CD4-positive, alpha-beta T cell treated with Interleukin-4 for 1 hour (primary cell): ENCODE measurements around the gene ADGRG7.

Experiments
- DNase-seq, 2 donors: peaks; one replicate each; pipeline ENCODE4 v3.0.0-alpha.2; 2020 to 2022

The ADGRG7 gene

GRCh38 chr3:100602506-100603444 is 6.6 kb upstream of the ADGRG7 start:
- no peak for DNase-seq

- no peak for DNase-seq
Measured at GRCh38 chr3:100603469-100603868, 5.9 kb upstream of the ADGRG7 start.

GRCh38 chr3:100605358-100605757 is 4.0 kb upstream of the ADGRG7 start:
- DNase-seq: no peak

GRCh38 chr3:100606894-100607512 is 2.4 kb upstream of the ADGRG7 start:
- DNase-seq: no peak

GRCh38 chr3:100609963-100610362 is 562 bp downstream of the ADGRG7 start:
- no peak for DNase-seq

- DNase-seq: no peak
Measured at GRCh38 chr3:100611221-100611620, 1.8 kb downstream of the ADGRG7 start.

- DNase-seq: no peak
Measured at GRCh38 chr3:100613721-100614390, 4.5 kb downstream of the ADGRG7 start.

GRCh38 chr3:100614941-100615340 is 5.5 kb downstream of the ADGRG7 start:
- DNase-seq: no peak

GRCh38 chr3:100615684-100616083 is 6.3 kb downstream of the ADGRG7 start:
- no peak for DNase-seq

- no peak for DNase-seq
Measured at GRCh38 chr3:100621251-100621650, 11.8 kb downstream of the ADGRG7 start.

- DNase-seq: no peak
Measured at GRCh38 chr3:100627491-100627890, 18.1 kb downstream of the ADGRG7 start.

- DNase-seq: no peak
Measured at GRCh38 chr3:100629421-100630127, 20.2 kb downstream of the ADGRG7 start.

- no peak for DNase-seq
Measured at GRCh38 chr3:100630664-100631063, 21.3 kb downstream of the ADGRG7 start.

- DNase-seq: no peak
Measured at GRCh38 chr3:100631236-100631635, 21.8 kb downstream of the ADGRG7 start.

GRCh38 chr3:100634493-100635272 is 25.3 kb downstream of the ADGRG7 start:
- peak; percentile 23 to 24 for DNase-seq

- no peak for DNase-seq
Measured at GRCh38 chr3:100635273-100635701, 25.9 kb downstream of the ADGRG7 start.

GRCh38 chr3:100637197-100637631 is 27.8 kb downstream of the ADGRG7 start:
- no peak for DNase-seq

GRCh38 chr3:100640633-100641032 is 31.2 kb downstream of the ADGRG7 start:
- DNase-seq: no peak

GRCh38 chr3:100641471-100642032 is 32.2 kb downstream of the ADGRG7 start:
- no peak for DNase-seq

GRCh38 chr3:100645913-100646312 is 36.5 kb downstream of the ADGRG7 start:
- DNase-seq: no peak

- no peak for DNase-seq
Measured at GRCh38 chr3:100647171-100647570, 37.8 kb downstream of the ADGRG7 start.

GRCh38 chr3:100647657-100648056 is 38.3 kb downstream of the ADGRG7 start:
- no peak for DNase-seq
